Fibroblast of lung (primary cell): ENCODE data around the gene IGF2BP2. TPM values are rescaled to one million over a fixed set of nuclear protein-coding genes. Genes with fewer than 3 reads are reported as not detected.
A peak's percentile ranks its signal among the peaks of the same experiment; 100 is the strongest.

ENCODE experiments used
- DNase-seq, 2 donors: peaks; one replicate each; pipeline versions ENCODE4 v3.0.0 to v3.0.0-alpha.2; 2010; ENCODE audit warnings: low read depth in 2 of 2
- H2AFZ ChIP-seq: 2 replicates; pipeline ENCODE4 v1.5.1; 2012; ENCODE audit warnings: low read length, control low read depth, inconsistent platforms
- H3K27ac ChIP-seq: 2 replicates; pipeline ENCODE4 v1.5.1; 2011; ENCODE audit warnings: low read length, control low read depth; ENCODE audit not compliant: insufficient read depth
- H3K27me3 ChIP-seq: 2 replicates; pipeline ENCODE4 v1.5.1; 2011; ENCODE audit warnings: mild to moderate bottlenecking, low read length; ENCODE audit not compliant: control insufficient read depth, insufficient read depth
- H3K36me3 ChIP-seq: 2 replicates; pipeline ENCODE4 v1.5.1; 2011; ENCODE audit warnings: low read length; ENCODE audit not compliant: control insufficient read depth, insufficient read depth
- H3K4me1 ChIP-seq: 2 replicates; pipeline ENCODE4 v1.5.1; 2011; ENCODE audit warnings: low read length; ENCODE audit not compliant: control insufficient read depth, insufficient read depth; ENCODE audit errors: extremely low read depth
- H3K4me2 ChIP-seq: 2 replicates; pipeline ENCODE4 v1.5.1; 2011; ENCODE audit warnings: low read length, control low read depth; ENCODE audit not compliant: insufficient read depth; ENCODE audit errors: extremely low read depth
- H3K4me3 ChIP-seq, 4 experiments: fragments of 200-600 bp in 1 of 4; sonication (generic) in 1 of 4; replicated peaks in 1 of 4; 2 replicates each; pipeline ENCODE4 v1.5.1; 2011 to 2016; ENCODE audit warnings: low read length in 4 of 4, low read depth in 3 of 4, mild to moderate bottlenecking in 3 of 4, control low read depth in 2 of 4, inconsistent platforms in 1 of 4, mixed read lengths in 1 of 4; ENCODE audit not compliant: insufficient read depth in 1 of 4; ENCODE audit errors: control extremely low read depth in 1 of 4
- H3K79me2 ChIP-seq: 2 replicates; pipeline ENCODE4 v1.5.1; 2012; ENCODE audit warnings: mild to moderate bottlenecking, low read length, inconsistent platforms; ENCODE audit not compliant: control insufficient read depth, insufficient read depth
- H3K9ac ChIP-seq: 2 replicates; pipeline ENCODE4 v1.5.1; 2011; ENCODE audit warnings: mild to moderate bottlenecking, low read length, control low read depth; ENCODE audit not compliant: insufficient read depth
- H3K9me3 ChIP-seq: 2 replicates; pipeline ENCODE4 v1.5.1; 2012; ENCODE audit warnings: low read depth, low read length; ENCODE audit not compliant: control insufficient read depth, insufficient read depth
- H4K20me1 ChIP-seq: 2 replicates; pipeline ENCODE4 v1.5.1; 2011; ENCODE audit warnings: low read length; ENCODE audit not compliant: control insufficient read depth, insufficient read depth; ENCODE audit errors: extremely low read depth
- EZH2 ChIP-seq: IDR thresholded peaks from 2 replicates; pipeline ENCODE4 v1.5.1; 2012; ENCODE audit warnings: low read length, control low read depth, mild to moderate bottlenecking; ENCODE audit errors: missing control alignments
- polyA plus RNA-seq, 2 donors: library from polyadenylated mRNA; depleted of rRNA in 1 of 2; stranded (reverse) in 1 of 2; unstranded in 1 of 2; fragments of >200 nt; gene quantifications; 2 replicates each; pipeline ENCODE4 v1.2.1, GENCODE V29; 2011 to 2012; ENCODE audit warnings: missing spikeins in 1 of 2
- total RNA-seq: library from RNA; depleted of rRNA; stranded (reverse); fragments of >200 nt; gene quantifications from 2 replicates; pipeline ENCODE4 v1.2.1, GENCODE V29; 2014
- TF ChIP-seq, protein P1 (sequence below), 2 donors: IDR thresholded peaks in 1 of 2; conservative IDR thresholded peaks in 1 of 2; 1 replicate in 1 of 2; 2 replicates in 1 of 2; pipeline ENCODE4 v1.5.1; 2011 to 2012; ENCODE audit warnings: low read length in 2 of 2, control low read depth in 1 of 2, inconsistent platforms in 1 of 2, low read depth in 1 of 2, mild to moderate bottlenecking in 1 of 2

The IGF2BP2 gene
- total and polyA plus RNA-seq, 2 donors (not counting 1 experiment from before 2014, with no cell fraction given) = 5.5 to 46.1 TPM

DNA sequence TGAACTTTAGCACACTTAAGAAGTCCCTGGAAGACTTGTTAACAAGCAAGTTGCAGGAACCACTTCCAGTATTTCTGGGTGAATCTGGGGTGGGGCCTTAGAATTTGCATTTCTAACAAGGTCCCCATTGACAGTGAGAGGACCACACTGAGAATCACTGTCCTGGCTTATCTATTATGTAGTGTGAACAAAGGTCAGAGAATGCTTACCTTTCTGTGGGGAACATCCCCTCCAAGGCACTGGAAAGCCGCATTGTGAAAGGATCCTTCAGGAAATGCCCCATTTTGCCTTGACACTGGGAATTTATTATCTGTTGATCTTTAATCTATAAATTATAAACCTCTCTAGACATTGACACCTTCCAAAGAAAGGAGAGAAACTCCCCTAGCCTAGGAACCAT, 74.8 kb downstream of the IGF2BP2 start:
- H3K9ac ChIP-seq = no peak overlapping the region
- H4K20me1 ChIP-seq = no peaks in the 10 kb centered on the region
- H3K36me3 ChIP-seq = no peaks in the 10 kb centered on the region
- H3K4me3 ChIP-seq = no peak overlapping the region
- H3K79me2 ChIP-seq = peaks cover 42% of the 10 kb centered on the region
- no peak for TF ChIP-seq EZH2
- TF ChIP-seq, protein P1, sequence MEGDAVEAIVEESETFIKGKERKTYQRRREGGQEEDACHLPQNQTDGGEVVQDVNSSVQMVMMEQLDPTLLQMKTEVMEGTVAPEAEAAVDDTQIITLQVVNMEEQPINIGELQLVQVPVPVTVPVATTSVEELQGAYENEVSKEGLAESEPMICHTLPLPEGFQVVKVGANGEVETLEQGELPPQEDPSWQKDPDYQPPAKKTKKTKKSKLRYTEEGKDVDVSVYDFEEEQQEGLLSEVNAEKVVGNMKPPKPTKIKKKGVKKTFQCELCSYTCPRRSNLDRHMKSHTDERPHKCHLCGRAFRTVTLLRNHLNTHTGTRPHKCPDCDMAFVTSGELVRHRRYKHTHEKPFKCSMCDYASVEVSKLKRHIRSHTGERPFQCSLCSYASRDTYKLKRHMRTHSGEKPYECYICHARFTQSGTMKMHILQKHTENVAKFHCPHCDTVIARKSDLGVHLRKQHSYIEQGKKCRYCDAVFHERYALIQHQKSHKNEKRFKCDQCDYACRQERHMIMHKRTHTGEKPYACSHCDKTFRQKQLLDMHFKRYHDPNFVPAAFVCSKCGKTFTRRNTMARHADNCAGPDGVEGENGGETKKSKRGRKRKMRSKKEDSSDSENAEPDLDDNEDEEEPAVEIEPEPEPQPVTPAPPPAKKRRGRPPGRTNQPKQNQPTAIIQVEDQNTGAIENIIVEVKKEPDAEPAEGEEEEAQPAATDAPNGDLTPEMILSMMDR (conservative IDR thresholded peaks at IDR 0.05 in 1 of 2, IDR thresholded peaks at IDR 0.05 in 1 of 2; ENCODE audit: low read depth in 1 of 2, low read length in 2 of 2) = no peak
- H3K4me2 ChIP-seq = no peak overlapping the region
- no peak overlapping the region for H3K27ac ChIP-seq
- no peaks in the 10 kb centered on the region for H3K9me3 ChIP-seq
- no peaks in the 10 kb centered on the region for H3K27me3 ChIP-seq
- peaks cover 6% of the 10 kb centered on the region for H3K4me1 ChIP-seq
- no peak for DNase-seq
- H2AFZ ChIP-seq = no peak overlapping the region

DNA sequence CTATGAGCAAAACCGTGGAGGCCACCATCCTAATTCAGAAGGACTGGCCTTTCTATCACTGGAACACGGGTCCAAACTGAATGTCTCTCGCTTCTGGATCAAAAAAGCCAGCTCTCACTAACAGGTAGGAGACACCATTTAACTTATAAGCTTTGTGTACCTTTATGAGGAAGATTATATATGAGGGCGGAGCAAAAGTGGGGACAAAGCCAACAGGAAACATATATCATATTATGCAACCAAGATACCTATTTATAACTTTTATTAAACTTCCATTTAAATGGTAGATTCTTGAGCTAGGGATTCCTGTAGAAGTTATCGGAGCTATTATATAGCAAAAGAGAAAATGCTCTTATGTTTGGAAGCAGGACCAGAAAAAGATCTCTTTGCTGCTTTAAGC, 78.4 kb downstream of the IGF2BP2 start:
- Histone ChIP-seq H3K79me2 (peaks cover 46% of the 10 kb centered on the region), H3K9ac (no peak overlapping the region), H3K4me3 (no peak overlapping the region), H3K36me3 (no peaks in the 10 kb centered on the region), H3K4me1 (peaks cover 6% of the 10 kb centered on the region), H3K9me3 (no peaks in the 10 kb centered on the region), H3K4me2 (no peak overlapping the region), H4K20me1 (no peaks in the 10 kb centered on the region), H3K27ac (no peak overlapping the region), H2AFZ (no peak overlapping the region), H3K27me3 (no peaks in the 10 kb centered on the region)
- TF ChIP-seq, protein P1 (conservative IDR thresholded peaks at IDR 0.05 in 1 of 2, IDR thresholded peaks at IDR 0.05 in 1 of 2; ENCODE audit: low read depth in 1 of 2, low read length in 2 of 2) = no peak
- no peak for TF ChIP-seq EZH2
- no peak for DNase-seq

DNA sequence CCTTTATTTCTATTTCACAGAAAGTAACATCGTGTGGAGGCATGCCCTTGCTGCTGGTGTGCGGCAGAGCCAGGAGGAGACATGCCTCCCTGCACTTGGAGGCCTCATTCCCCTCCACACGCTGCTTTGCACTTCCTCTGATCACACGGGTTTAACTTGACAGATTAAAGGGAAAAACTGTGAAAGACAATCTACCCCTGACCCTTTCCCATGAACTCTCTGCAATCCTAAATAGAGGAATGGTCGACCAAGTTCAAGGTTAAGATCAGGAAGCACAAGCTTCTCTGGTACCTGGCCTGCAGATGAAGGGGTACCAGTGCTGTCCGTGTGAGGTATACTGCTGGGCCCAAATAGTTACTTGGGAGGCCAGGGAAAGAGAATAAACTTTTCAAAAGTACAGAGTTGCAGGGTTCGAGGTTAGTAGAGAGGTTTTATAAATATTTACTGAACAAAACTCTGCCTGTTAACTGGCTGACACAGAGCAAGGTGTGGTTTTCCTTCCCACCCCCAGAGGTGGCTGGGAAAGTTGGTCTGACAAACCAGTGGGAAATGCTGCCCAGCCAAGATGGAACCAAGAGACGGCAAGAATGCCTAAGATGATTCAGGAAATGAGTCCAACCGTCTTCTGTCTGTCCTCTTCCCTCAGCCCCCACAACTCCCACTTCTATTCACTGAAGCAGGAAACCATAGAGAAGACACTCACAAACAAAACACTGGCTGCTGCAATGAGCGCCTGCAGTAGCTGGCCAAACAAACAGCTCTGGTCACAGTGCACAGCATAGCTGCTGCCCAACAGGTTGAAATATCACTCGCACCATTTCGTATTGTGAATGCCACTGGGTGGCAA, 79.6 kb downstream of the IGF2BP2 start:
- Histone ChIP-seq H2AFZ (no peak overlapping the region), H3K79me2 (peaks cover 52% of the 10 kb centered on the region), H4K20me1 (no peaks in the 10 kb centered on the region), H3K4me1 (peaks cover 6% of the 10 kb centered on the region), H3K9me3 (no peaks in the 10 kb centered on the region), H3K4me2 (peak overlapping the region; percentile 61), H3K27ac (peak overlapping the region; percentile 60), H3K4me3 (no peak overlapping the region), H3K27me3 (no peaks in the 10 kb centered on the region), H3K9ac (no peak overlapping the region), H3K36me3 (no peaks in the 10 kb centered on the region)
- no peak for TF ChIP-seq EZH2
- TF ChIP-seq, protein P1 (conservative IDR thresholded peaks at IDR 0.05 in 1 of 2, IDR thresholded peaks at IDR 0.05 in 1 of 2; ENCODE audit: low read depth in 1 of 2, low read length in 2 of 2) = no peak
- DNase-seq = peak; percentile 51 to 93
